Upper lobe of right lung (tissue), 1 donor: Measurements from ENCODE around the gene JUP. TPM values are rescaled to one million over a fixed set of nuclear protein-coding genes. Genes with fewer than 3 reads are reported as not detected.

Source experiments
- ATAC-seq: fragments of 200-7000 bp; cut with Tn5 transposase; one replicate; pipeline ENCODE4 v1.9.1; 2020; ENCODE audit warnings: mild to moderate bottlenecking, moderate library complexity
- DNase-seq: peaks from one replicate; pipeline ENCODE4 v3.0.0-alpha.2; 2020
- H3K27ac ChIP-seq: fragments of 200-600 bp; one replicate; pipeline ENCODE4 v1.8.0; 2022
- H3K27me3 ChIP-seq: fragments of 200-600 bp; one replicate; pipeline ENCODE4 v1.8.0; 2022; ENCODE audit warnings: mild to moderate bottlenecking
- H3K36me3 ChIP-seq: fragments of 200-600 bp; one replicate; pipeline ENCODE4 v1.8.0; 2022
- H3K4me1 ChIP-seq: fragments of 200-600 bp; one replicate; pipeline ENCODE4 v1.8.0; 2022
- H3K4me3 ChIP-seq: fragments of 200-600 bp; one replicate; pipeline ENCODE4 v1.8.0; 2022; ENCODE audit warnings: mild to moderate bottlenecking
- H3K9me3 ChIP-seq: fragments of 200-600 bp; one replicate; pipeline ENCODE4 v1.8.0; 2022
- CTCF ChIP-seq: fragments of 200-600 bp; IDR thresholded peaks from one replicate; pipeline ENCODE4 v1.8.0; 2022; ENCODE audit warnings: antibody characterized with exemption
- intact Hi-C: fragments of 100-400 bp; cut with DNase I; formaldehyde crosslinking; loops from one replicate; pipeline ENCODE4 v1.11.0; 2022
- total RNA-seq: library from RNA; stranded (reverse); fragmentation: NEBNext Ultra II Directional; extraction: Animal tissue kit (Norgen Biotek cat#: 25700); gene quantifications from one replicate; pipeline ENCODE4 v1.2.1, GENCODE V29; 2021
- donor health status: DM: no; HTN: yes; CAD: no; lungs with severe emphysema.

The JUP gene
- total RNA-seq, 1 donor from 2014 or later = 109 TPM

DNA sequence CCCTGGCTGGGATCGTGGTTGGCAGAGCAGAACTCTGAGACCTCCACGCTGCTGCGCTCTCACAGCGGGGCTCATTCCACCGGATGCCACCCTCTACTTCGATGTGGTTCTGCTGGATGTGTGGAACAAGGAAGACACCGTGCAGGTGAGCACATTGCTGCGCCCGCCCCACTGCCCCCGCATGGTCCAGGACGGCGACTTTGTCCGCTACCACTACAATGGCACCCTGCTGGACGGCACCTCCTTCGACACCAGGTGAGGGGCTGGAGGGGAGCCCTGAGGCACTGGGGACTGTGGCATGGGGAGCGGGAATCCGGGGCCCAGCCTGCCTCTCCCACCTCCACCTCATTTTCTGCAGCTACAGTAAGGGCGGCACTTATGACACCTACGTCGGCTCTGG is 31.5 kb upstream of the JUP start:
- Histone ChIP-seq H3K4me1 (no peaks in the 10 kb centered on the region), H3K4me3 (no peak overlapping the region), H3K9me3 (no peaks in the 10 kb centered on the region), H3K36me3 (no peaks in the 10 kb centered on the region), H3K27ac (no peak overlapping the region), H3K27me3 (no peaks in the 10 kb centered on the region)
- no peak for TF ChIP-seq CTCF
- DNase-seq (no peak), ATAC-seq (no peak)
- intact Hi-C loops = no loop called here

GRCh38 chr17:41816637-41817320 is 30.3 kb upstream of the JUP start:
- Histone ChIP-seq H3K36me3 (no peaks in the 10 kb centered on the region), H3K27me3 (no peaks in the 10 kb centered on the region), H3K9me3 (no peaks in the 10 kb centered on the region), H3K27ac (no peak overlapping the region), H3K4me1 (peaks cover 11% of the 10 kb centered on the region), H3K4me3 (no peak overlapping the region)
- ATAC-seq (no peak), DNase-seq (no peak)
- intact Hi-C loops = no loop called here
- TF ChIP-seq CTCF = no peak

DNA sequence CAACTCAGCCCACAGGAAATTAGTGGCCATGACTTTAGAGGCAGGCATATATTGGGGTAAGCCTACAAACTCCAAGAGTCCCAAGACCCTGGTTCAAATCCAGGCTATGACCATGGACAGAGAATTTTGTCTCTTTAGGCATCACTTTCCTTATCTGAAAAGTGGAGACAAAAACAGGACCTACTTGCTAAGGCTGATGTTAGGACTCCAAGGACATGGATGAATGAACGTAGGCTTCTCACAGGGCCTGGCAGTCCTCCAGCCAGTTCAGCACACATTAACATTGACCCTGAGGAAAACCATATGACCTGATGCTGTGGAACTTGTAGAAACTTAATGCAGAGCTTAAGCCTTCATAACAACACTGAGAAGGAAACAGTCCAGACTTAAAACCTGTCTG is 27.7 kb upstream of the JUP start:
- Histone ChIP-seq H3K9me3 (no peaks in the 10 kb centered on the region), H3K4me3 (no peak overlapping the region), H3K27ac (no peak overlapping the region), H3K4me1 (peaks cover 25% of the 10 kb centered on the region), H3K27me3 (no peaks in the 10 kb centered on the region), H3K36me3 (no peaks in the 10 kb centered on the region)
- TF ChIP-seq CTCF = no peak
- ATAC-seq = no peak
- DNase-seq = no peak
- intact Hi-C loops = no loop called here

GRCh38 chr17:41813699-41814124 is 27.2 kb upstream of the JUP start:
- Histone ChIP-seq H3K4me3 (no peak overlapping the region), H3K27me3 (no peaks in the 10 kb centered on the region), H3K36me3 (no peaks in the 10 kb centered on the region), H3K27ac (no peak overlapping the region), H3K9me3 (no peaks in the 10 kb centered on the region), H3K4me1 (peaks cover 25% of the 10 kb centered on the region)
- no peak for TF ChIP-seq CTCF
- DNase-seq = no peak
- intact Hi-C loops = no loop called here
- ATAC-seq = no peak

GRCh38 chr17:41813152-41813680 is 26.7 kb upstream of the JUP start:
- H3K36me3 ChIP-seq = no peaks in the 10 kb centered on the region
- intact Hi-C loops = no loop called here
- no peaks in the 10 kb centered on the region for H3K9me3 ChIP-seq
- H3K27ac ChIP-seq = peak overlapping the region; percentile 20
- ATAC-seq (no peak), DNase-seq (no peak)
- peaks cover 25% of the 10 kb centered on the region for H3K4me1 ChIP-seq
- peak overlapping the region; percentile 69 for H3K4me3 ChIP-seq
- no peak for TF ChIP-seq CTCF
- H3K27me3 ChIP-seq = no peaks in the 10 kb centered on the region
